Stimulated activated CD4-positive, alpha-beta T cell treated with anti-CD3 and anti-CD28 coated beads, TNF-alpha, amount 100 ng/mL, for 48 hours (primary cell): Measurements from ENCODE around the gene FBXO31.
"Not testable (repeated sequence)": the region's sequence is repeated elsewhere in the genome, so short reads cannot be mapped to it uniquely, and the experiment has no call there.

Experiments
- DNase-seq, 3 donors: peaks; one replicate each; pipeline ENCODE4 v3.0.0-alpha.2; 2020; ENCODE audit warnings: low read depth in 3 of 3

FBXO31 gene

GRCh38 chr16:87384875-87385167 lies 1.2 kb upstream of the FBXO31 start:
- not testable (repeated sequence) for DNase-seq

GRCh38 chr16:87384162-87384874 lies 742 bp upstream of the FBXO31 start:
- DNase-seq = peak in 1 of 3 donors; percentile 35

DNA sequence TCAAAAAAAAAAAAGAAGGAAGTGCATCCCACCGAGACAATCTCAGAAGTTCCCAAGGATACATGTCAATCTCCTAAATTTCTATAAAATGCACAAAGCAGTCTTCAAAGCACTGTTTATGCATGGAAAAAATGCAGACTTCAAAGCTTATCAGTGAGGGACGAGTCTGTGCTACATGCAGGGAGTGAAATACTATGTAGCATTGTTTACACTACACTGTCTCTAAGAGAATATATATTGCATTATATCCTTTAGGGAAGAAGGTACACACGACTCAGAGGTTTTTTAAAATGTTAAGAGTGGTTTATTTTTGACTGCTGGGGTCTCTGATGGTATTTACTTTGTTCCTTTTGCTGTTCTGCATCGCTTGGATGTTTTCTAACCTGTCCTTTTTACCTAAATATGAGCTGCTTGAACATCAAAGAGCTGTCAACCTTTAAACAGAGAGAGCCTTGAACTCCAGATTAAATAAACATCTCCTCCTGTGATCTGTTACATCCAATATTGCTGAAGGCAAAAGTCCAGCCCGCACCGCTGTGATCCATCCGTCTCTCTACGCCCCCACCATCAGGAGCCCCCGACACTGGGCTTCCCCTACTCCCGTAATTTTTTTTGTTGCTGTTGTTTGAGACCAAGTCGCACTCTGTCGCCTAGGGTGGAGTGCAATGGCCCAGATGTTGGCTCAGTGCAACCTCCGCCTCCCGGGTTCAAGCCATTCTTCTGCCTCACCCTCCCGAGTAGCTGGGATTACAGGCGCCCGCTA lies 1.4 kb downstream of the FBXO31 start:
- no peak for DNase-seq

GRCh38 chr16:87380881-87381280 lies 2.7 kb downstream of the FBXO31 start:
- no peak for DNase-seq

DNA sequence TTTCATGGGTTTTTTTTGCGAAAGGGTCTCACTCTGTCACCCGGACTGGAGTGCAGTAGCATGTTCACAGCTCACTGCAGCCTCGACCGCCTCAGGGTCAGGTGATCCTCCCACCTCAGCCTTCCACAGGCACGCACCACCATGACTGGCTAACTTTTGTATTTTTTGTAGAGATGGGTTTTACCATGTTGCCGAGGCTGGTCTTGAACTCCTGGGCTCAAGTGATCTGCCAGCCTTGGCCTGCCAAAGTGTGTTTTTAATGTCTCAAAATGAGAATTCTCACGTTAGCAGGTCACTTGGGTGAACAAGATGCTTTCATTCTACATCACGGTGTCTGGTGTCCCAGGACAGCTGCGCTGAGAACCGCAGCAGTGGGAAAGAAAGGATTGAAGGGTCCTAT lies 3.2 kb downstream of the FBXO31 start:
- no peak for DNase-seq

DNA sequence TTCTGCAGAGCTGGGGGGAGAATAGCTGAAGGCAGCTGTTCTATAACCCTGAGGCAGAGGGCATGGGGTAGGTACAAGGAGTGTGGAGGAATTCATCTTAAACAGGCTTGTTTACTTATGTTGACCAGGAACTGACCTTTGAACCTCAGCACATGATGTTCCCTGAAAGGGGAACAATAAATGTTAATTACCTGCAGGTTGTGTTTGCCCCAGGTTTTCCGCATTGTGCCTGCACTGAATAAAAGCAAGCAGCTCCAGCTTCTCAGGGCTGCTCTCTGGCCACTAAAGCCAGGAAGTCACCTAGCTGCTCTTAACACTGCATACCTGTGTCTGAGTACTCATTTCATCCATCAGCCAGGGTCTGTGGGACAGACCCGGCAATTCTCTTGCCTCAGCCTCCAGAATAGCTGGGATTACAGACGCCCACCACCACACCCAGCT lies 4.2 kb downstream of the FBXO31 start:
- DNase-seq = not testable (repeated sequence)

- DNase-seq = no peak
Observed at GRCh38 chr16:87376660-87377059, 6.9 kb downstream of the FBXO31 start.

DNA sequence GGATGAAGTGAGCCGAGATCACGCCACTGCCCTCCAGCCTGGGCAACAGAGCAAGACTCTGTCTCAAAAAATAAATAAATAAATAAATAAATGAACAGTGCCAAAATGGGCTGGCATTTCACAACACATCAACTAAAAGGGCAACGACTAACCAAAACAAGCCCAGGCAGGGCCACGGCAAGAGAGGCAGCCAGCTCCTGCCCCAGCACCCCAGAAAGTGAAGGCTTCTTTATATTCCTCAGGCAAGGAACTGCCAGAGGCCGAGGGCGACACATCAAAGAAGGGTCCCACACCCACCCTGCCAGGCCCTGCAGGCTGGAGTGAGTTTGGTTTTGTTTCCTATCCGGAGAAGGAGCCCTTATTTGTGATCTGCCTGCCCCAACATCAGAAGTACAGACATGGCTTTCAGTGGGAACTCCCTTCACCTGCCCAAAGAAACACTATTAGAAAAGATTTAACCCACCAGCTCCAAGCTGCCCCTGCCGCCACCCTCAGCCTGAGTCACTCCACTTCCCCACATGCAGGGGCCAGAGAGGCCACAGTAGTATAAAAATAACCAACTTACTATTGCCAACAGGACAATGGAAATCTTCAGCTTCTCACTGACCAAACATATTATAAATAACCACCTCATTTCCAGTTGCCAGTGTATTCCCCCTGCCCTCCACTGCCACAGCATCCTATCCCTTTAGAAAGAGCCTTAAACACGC lies 8.0 kb downstream of the FBXO31 start:
- no peak for DNase-seq

GRCh38 chr16:87374313-87374712 lies 9.3 kb downstream of the FBXO31 start:
- no peak for DNase-seq

- no peak for DNase-seq
Observed at GRCh38 chr16:87372305-87372704, 11.3 kb downstream of the FBXO31 start.

DNA sequence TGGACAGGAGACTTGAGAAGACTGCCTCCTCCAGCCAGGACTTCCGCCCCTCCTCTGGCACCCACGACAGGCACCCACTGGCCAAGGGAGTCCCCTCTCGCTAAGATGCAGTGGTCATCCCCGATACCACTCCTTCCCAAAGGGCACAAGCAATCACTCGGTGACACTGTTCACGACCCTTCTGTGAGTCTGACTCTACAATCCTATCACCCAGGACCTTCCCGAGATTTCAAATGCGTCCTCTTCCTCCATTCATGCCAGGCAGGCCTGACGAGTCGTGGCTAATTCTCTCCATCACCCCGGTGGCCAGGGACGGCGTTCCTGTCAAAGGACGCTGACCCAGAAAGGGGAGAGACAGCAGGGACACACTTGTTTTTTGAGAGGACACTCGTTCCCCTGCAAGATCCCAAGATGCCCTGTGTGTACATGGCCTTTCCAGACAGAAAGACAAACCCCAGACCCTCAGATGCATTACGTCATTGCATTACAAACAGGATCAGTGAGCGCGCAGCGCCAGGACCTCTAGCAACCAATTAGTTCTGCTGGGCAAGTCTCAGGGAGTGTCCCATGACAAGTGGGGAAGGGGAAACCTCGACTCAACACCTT lies 12.2 kb downstream of the FBXO31 start:
- DNase-seq = no peak

DNA sequence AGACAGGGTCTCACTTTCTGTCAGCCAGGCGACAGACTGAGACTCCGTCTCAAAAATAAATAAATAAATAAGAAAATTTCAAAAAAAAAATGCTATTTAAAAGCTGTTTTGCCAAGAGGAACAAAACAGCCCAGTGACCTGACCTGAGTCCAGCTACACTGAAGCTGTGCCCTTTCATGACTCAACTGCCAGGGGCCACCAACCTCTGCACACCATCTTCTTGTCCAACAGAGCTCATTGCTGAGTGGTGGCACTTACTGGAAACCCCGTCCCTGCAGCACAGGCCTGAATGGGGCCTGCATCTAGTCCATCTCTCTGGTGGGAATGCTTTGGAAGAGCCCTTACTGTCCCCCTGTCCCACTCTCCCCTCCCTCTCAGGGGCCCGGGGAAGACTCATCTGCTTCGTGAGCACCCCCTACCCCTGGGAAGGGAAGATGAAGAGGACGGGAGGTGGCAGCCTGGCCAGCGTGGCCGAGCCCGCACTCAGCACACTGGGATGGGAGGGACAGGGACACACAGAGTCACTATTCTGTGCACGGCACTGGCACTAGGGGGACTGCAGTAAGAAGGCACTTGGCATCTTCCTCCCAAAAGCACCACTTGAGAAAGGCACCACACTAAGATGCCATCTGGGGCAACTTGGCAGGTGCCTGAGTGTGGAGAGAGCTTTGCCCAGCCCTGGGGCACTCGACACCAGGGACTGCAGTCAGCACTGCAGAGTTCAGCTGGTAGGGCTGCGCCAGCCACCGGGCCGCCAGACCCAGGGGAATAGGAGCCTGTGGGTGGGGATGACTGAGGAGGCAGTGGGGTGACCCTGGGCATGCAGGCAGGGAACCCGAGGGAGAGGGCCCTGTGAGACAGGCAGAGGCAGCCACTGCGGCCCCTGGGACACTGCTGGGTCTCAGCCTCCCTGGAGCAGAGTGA lies 13.5 kb downstream of the FBXO31 start:
- DNase-seq = no peak

DNA sequence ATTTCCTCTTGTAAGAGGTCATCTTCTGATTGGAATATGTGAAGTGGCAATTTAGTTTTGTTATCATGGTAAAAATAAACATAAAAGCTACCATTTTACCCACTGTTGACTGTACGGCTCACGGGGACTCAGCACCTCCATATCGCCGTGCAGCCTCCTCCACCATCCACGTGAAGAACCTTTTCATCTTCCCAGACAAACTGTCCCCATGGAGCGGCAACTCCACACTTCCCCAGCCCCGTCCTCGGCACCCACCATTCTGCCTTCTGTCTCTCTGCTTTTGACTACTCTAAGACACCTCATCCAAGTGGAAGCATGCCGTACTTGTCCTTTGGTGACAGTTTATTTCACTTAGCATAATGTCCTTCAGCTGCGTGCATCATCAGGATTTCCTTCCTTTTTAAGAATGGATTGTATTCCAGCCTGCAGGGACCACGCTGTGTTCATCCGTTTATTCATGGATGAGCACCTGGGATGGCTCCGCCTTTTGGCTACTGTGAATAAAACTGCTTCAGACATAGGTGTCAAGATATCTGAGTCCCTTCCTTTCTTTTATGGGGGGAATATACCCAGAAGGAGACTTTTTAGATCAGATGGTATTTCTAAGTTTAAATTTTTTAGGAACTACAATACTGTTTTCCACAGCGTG lies 14.3 kb downstream of the FBXO31 start:
- no peak for DNase-seq

DNA sequence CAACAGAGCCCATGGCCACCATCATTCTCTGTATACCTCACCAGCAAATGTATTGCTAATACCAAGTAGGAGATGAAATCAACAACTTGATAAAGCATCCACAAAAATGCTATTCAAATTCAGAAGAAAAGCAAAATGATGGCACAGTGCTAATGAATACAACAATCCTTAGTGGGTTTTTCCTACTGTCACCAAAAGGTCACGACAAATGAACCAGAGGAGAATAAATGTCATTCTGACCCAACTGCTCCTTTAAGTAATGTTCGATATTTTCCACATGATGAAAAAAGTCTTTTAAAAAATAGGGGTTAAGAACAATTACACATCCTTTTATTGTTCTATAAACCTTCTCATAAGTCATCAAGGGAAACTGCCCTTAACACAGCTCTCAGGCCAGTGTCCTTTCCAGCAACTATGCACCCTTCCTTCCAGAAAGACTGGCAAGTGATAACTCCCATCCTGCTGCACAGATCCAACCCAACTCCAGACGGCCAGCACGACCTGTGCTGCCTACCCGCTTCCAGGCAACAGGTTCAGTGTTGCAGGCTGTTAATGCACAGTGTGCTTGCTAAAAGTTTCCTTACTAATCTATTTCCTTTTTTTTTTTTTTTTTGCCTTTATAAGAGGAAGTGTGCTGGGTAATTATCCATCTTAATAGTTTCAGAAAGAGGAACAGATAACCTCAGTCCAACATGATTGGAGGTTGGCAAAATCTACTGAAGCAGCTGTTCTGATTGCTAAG lies 15.4 kb downstream of the FBXO31 start:
- no peak for DNase-seq

GRCh38 chr16:87367529-87367928 lies 16.0 kb downstream of the FBXO31 start:
- DNase-seq = no peak

DNA sequence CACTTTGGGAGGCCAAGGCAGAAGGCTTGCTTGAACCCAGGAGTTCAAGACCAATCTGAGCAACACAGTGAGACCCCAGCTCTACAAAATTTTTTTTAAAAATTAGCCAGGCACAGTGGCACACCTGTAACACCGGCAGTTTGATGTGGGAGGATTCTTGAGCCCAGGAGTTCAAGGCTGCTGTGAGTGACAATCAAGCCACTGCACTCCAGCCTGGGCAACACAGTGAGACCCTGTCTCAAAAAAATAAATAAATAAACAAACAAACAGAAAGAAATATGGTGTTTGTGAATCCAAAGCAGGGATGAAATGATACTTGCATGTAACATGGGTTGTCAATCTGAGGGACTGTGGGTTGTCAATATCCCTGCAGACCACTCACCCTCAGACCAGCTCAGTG lies 16.6 kb downstream of the FBXO31 start:
- DNase-seq = no peak

- DNase-seq = no peak
Observed at GRCh38 chr16:87366288-87366687, 17.3 kb downstream of the FBXO31 start.

GRCh38 chr16:87365021-87365713 lies 18.4 kb downstream of the FBXO31 start:
- DNase-seq = no peak

GRCh38 chr16:87363771-87364455 lies 19.7 kb downstream of the FBXO31 start:
- no peak for DNase-seq
